Endodermal cell (in vitro differentiated cells): ENCODE results near the gene NOXRED1. TPM values are rescaled to one million over a fixed set of nuclear protein-coding genes. Genes with fewer than 3 reads are reported as not detected.
A peak's percentile ranks its signal among the peaks of the same experiment; 100 is the strongest.

ENCODE experiments used
- DNase-seq: peaks from one replicate; pipeline ENCODE4 v3.0.0-alpha.2; 2017
- H3K27ac ChIP-seq: 2 replicates; pipeline ENCODE4 v1.5.1; 2013; ENCODE audit warnings: mild to moderate bottlenecking, low read depth, low read length, moderate library complexity
- H3K27me3 ChIP-seq: 2 replicates; pipeline ENCODE4 v1.6.1; 2013; ENCODE audit warnings: mild to moderate bottlenecking, low read length, moderate library complexity; ENCODE audit not compliant: insufficient read depth, control insufficient read depth, poor library complexity, severe bottlenecking
- H3K36me3 ChIP-seq: 2 replicates; pipeline ENCODE4 v1.7.0; 2013; ENCODE audit warnings: mild to moderate bottlenecking, low read length, moderate library complexity; ENCODE audit not compliant: control insufficient read depth, insufficient read depth
- H3K4me1 ChIP-seq: one replicate; pipeline ENCODE4 v1.7.0; 2013; ENCODE audit warnings: low read length; ENCODE audit not compliant: control insufficient read depth, insufficient read depth
- H3K4me3 ChIP-seq: 2 replicates; pipeline ENCODE4 v1.5.1; 2013; ENCODE audit warnings: mild to moderate bottlenecking, low read length, moderate library complexity
- H3K9ac ChIP-seq: 2 replicates; pipeline ENCODE4 v1.6.1; 2013; ENCODE audit warnings: mild to moderate bottlenecking, low read length, moderate library complexity; ENCODE audit not compliant: poor library complexity, severe bottlenecking; ENCODE audit errors: extremely low read depth
- H3K9me3 ChIP-seq: 2 replicates; pipeline ENCODE4 v1.6.1; 2013; ENCODE audit warnings: mild to moderate bottlenecking, low read length, moderate library complexity; ENCODE audit not compliant: control insufficient read depth
- H3K27ac Mint-ChIP-seq: 2 replicates; pipeline ENCODE4 v1.8.0; 2020; ENCODE audit warnings: mixed read lengths
- H3K27me3 Mint-ChIP-seq: 2 replicates; pipeline ENCODE4 v1.8.0; 2021; ENCODE audit warnings: mild to moderate bottlenecking, mixed read lengths; ENCODE audit not compliant: insufficient read depth
- H3K36me3 Mint-ChIP-seq: 2 replicates; pipeline ENCODE4 v1.8.0; 2020; ENCODE audit warnings: low read depth, mixed read lengths
- H3K4me1 Mint-ChIP-seq: 2 replicates; pipeline ENCODE4 v1.8.0; 2020; ENCODE audit warnings: mixed read lengths
- H3K4me3 Mint-ChIP-seq: 2 replicates; pipeline ENCODE4 v1.8.0; 2020; ENCODE audit warnings: mild to moderate bottlenecking, moderate library complexity, mixed read lengths
- H3K9me3 Mint-ChIP-seq: 2 replicates; pipeline ENCODE4 v1.8.0; 2020; ENCODE audit warnings: mild to moderate bottlenecking, mixed read lengths
- WGBS, 2 experiments: methylation state at CpG; one replicate each; pipeline versions ENCODE4 v1.1.5 to v1.1.7; 2013; ENCODE audit warnings: missing lambda C conversion rate in 2 of 2, mixed read lengths in 1 of 2; ENCODE audit not compliant: insufficient coverage in 1 of 2, insufficient read length in 1 of 2; 5-methylcytosine and 5-hydroxymethylcytosine counted together
- total RNA-seq, 2 donors: library from RNA; stranded (reverse); fragmentation: NEBNext Ultra II Directional in 1 of 2; extraction: Animal tissue kit (Norgen Biotek cat#: 25700) in 1 of 2; gene quantifications; 2 replicates in 1 of 2; 3 replicates in 1 of 2; pipeline ENCODE4 v1.2.1, GENCODE V29; 2021
- TF ChIP-seq, protein P1 (sequence below): fragments of 200-600 bp; sonication (generic); conservative IDR thresholded peaks from 2 replicates; pipeline ENCODE4 v1.5.0; 2021; ENCODE audit warnings: antibody characterized with exemption, mild to moderate bottlenecking

The NOXRED1 gene
- total RNA-seq, 2 donors from 2014 or later = 0.49 to 0.92 TPM

DNA sequence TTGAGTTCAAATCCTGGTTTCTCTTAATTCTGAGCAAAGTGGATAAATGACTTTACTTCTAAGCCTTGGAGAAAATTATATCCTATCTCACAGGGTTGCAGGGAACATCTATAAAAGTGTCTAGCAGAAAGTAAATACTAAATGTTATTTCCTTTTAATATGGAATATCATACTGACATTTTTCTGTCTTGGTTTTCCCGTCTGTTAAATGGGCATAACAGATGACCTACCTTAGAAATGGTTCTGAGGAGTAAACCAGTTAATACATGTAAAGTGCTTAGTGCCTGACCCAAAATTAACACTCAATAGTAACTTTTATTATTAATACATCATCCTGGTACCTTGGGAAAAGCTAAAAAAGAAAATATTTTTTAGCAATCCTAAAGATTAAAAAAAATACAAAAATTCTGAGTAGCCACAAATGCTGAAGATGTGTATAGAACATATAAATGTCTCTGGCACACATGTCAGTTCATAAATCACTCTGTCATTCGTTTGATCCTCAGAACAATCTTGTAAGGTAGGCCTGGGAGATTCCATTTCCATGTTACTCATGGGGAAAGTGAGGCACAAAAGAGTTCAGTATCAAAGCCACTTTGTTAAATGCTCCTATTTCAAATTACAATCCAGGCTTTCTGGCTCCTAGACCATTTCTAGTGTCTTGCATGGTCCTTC, 32.8 kb upstream of the NOXRED1 start:
- Mint-ChIP-seq H3K36me3 (peaks cover 32% of the 10 kb centered on the region), H3K27ac (no peak overlapping the region), H3K4me1 (peaks cover 23% of the 10 kb centered on the region), H3K4me3 (peak overlapping the region; percentile 94), H3K27me3 (no peaks in the 10 kb centered on the region), H3K9me3 (no peaks in the 10 kb centered on the region)
- Histone ChIP-seq H3K4me3 (peak overlapping the region; percentile 97), H3K4me1 (peaks cover 9% of the 10 kb centered on the region), H3K9ac (peak overlapping the region; percentile 60), H3K9me3 (no peaks in the 10 kb centered on the region), H3K36me3 (peaks cover 30% of the 10 kb centered on the region), H3K27me3 (no peaks in the 10 kb centered on the region), H3K27ac (no peak overlapping the region)
- TF ChIP-seq, protein P1, sequence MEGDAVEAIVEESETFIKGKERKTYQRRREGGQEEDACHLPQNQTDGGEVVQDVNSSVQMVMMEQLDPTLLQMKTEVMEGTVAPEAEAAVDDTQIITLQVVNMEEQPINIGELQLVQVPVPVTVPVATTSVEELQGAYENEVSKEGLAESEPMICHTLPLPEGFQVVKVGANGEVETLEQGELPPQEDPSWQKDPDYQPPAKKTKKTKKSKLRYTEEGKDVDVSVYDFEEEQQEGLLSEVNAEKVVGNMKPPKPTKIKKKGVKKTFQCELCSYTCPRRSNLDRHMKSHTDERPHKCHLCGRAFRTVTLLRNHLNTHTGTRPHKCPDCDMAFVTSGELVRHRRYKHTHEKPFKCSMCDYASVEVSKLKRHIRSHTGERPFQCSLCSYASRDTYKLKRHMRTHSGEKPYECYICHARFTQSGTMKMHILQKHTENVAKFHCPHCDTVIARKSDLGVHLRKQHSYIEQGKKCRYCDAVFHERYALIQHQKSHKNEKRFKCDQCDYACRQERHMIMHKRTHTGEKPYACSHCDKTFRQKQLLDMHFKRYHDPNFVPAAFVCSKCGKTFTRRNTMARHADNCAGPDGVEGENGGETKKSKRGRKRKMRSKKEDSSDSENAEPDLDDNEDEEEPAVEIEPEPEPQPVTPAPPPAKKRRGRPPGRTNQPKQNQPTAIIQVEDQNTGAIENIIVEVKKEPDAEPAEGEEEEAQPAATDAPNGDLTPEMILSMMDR = no peak
- DNase-seq = no peak
- WGBS, 2 experiments = 85 to 89% methylated on average over 1 to 2 of the region's 2 CpGs

DNA sequence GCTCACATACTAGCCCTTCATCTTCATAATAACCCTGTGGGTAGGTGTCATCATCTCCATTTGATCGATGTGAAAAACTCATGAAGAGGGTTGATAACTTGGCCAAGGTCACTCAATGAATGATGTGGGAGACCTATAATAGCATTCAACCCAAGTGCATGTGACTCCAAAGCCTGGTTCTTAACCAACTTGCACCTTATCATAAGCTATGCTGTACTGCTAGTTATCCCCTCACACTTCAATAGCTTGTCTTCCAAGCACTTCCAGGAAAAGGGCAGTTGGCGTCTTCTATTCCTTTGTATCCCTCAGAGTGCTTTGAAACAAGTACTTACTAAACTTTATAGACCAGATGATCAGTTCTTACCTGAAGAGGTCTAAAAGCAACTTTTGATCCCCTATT, 18.9 kb upstream of the NOXRED1 start:
- H3K27me3 Mint-ChIP-seq = no peaks in the 10 kb centered on the region
- DNase-seq = no peak
- Histone ChIP-seq H3K36me3 (peaks cover 62% of the 10 kb centered on the region), H3K27ac (no peak overlapping the region), H3K9me3 (no peaks in the 10 kb centered on the region), H3K9ac (no peak overlapping the region), H3K4me1 (peaks cover 5% of the 10 kb centered on the region), H3K4me3 (no peak overlapping the region), H3K27me3 (no peaks in the 10 kb centered on the region)
- 90% methylated on average over 2 of the region's 2 CpGs; no CpG with 5 or more reads in 1 of the 2 experiments for WGBS, 2 experiments
- TF ChIP-seq, protein P1 = no peak
- peaks cover 67% of the 10 kb centered on the region for H3K36me3 Mint-ChIP-seq
- H3K4me3 Mint-ChIP-seq = no peak overlapping the region
- no peak overlapping the region for H3K27ac Mint-ChIP-seq
- H3K4me1 Mint-ChIP-seq = peaks cover 11% of the 10 kb centered on the region
- H3K9me3 Mint-ChIP-seq = no peaks in the 10 kb centered on the region

DNA sequence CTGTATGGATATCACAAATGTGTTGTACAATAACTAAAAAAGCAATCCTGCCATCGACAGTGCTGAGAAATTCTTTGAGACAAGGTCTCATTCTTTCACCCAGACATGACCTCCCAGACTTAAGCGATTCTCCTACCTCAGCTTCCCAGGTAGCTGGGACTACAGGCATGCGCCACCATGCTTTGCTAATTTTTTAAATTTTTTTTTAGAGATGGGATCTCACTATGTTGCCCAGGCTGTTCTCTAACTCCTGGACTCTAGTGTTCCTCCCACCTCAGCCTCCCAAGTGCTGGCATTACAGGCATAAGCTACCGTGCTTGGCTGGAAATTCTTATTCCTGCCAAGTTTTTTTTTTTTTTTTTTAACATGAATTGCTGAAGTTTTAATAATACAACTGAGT, 16.5 kb upstream of the NOXRED1 start:
- TF ChIP-seq, protein P1 = no peak
- no peak for DNase-seq

More for the DNA sequence above, 16.5 kb upstream of the NOXRED1 start:
- no peaks in the 10 kb centered on the region for H3K27me3 Mint-ChIP-seq
- H3K27ac Mint-ChIP-seq = no peak overlapping the region
- H3K4me1 ChIP-seq = peaks cover 5% of the 10 kb centered on the region
- H3K36me3 Mint-ChIP-seq = peaks cover 76% of the 10 kb centered on the region
- H3K4me3 ChIP-seq = no peak overlapping the region
- H3K4me1 Mint-ChIP-seq = peaks cover 11% of the 10 kb centered on the region
- no peak overlapping the region for H3K9ac ChIP-seq
- no peaks in the 10 kb centered on the region for H3K9me3 Mint-ChIP-seq
- H3K27ac ChIP-seq = no peak overlapping the region
- H3K27me3 ChIP-seq = no peaks in the 10 kb centered on the region
- no peaks in the 10 kb centered on the region for H3K9me3 ChIP-seq
- no peak overlapping the region for H3K4me3 Mint-ChIP-seq
- H3K36me3 ChIP-seq = peaks cover 80% of the 10 kb centered on the region
- 90 to 96% methylated on average over 4 of the region's 4 CpGs for WGBS, 2 experiments
